Smooth muscle cell (in vitro differentiated cells): ENCODE results near the gene NUDT3. TPM values are rescaled to one million over a fixed set of nuclear protein-coding genes. Genes with fewer than 3 reads are reported as not detected.

Experiments used
- DNase-seq: peaks from one replicate; lab custom pipeline; 2025; ENCODE audit not compliant: unreplicated experiment; lab: John Stamatoyannopoulos, UW
- H2AFZ ChIP-seq: fragments of 200-600 bp; sonication (generic); 2 replicates; pipeline ENCODE4 v1.6.0; 2016; ENCODE audit warnings: antibody characterized with exemption, low read depth, mild to moderate bottlenecking
- H3F3A ChIP-seq: fragments of 200-600 bp; sonication (generic); 2 replicates; pipeline ENCODE4 v1.6.0; 2017; ENCODE audit warnings: antibody characterized with exemption, low read depth
- H3K27ac ChIP-seq: fragments of 200-600 bp; sonication (generic); 2 replicates; pipeline ENCODE4 v1.5.1; 2016; ENCODE audit warnings: low read depth, mild to moderate bottlenecking
- H3K27me3 ChIP-seq: fragments of 200-600 bp; sonication (generic); 2 replicates; pipeline ENCODE4 v1.6.1; 2016; ENCODE audit warnings: low read depth, mild to moderate bottlenecking
- H3K36me3 ChIP-seq: fragments of 200-600 bp; sonication (generic); 2 replicates; pipeline ENCODE4 v1.5.1; 2016; ENCODE audit warnings: low read depth
- H3K4me1 ChIP-seq: fragments of 200-600 bp; sonication (generic); 2 replicates; pipeline ENCODE4 v1.5.1; 2016; ENCODE audit warnings: low read depth
- H3K4me2 ChIP-seq: fragments of 200-600 bp; sonication (generic); 2 replicates; pipeline ENCODE4 v1.6.0; 2016; ENCODE audit warnings: mild to moderate bottlenecking
- H3K4me3 ChIP-seq: fragments of 200-600 bp; sonication (generic); 2 replicates; pipeline ENCODE4 v1.5.1; 2016; ENCODE audit warnings: mild to moderate bottlenecking
- H3K79me2 ChIP-seq: fragments of 200-600 bp; sonication (generic); 2 replicates; pipeline ENCODE4 v1.6.0; 2016; ENCODE audit warnings: low read depth, mild to moderate bottlenecking
- H3K9ac ChIP-seq: fragments of 200-600 bp; sonication (generic); 2 replicates; pipeline ENCODE4 v1.6.0; 2016; ENCODE audit warnings: low read depth
- H3K9me3 ChIP-seq: fragments of 200-600 bp; sonication (generic); replicated peaks from 2 replicates; pipeline ENCODE4 v1.5.1; 2016; ENCODE audit warnings: low read depth
- H4K20me1 ChIP-seq: fragments of 200-600 bp; sonication (generic); 2 replicates; pipeline ENCODE4 v1.6.0; 2016; ENCODE audit warnings: low read depth
- CTCF ChIP-seq: fragments of 200-600 bp; sonication (generic); IDR thresholded peaks from 2 replicates; pipeline ENCODE4 v1.5.1; 2017; ENCODE audit warnings: borderline replicate concordance, mild to moderate bottlenecking, antibody characterized with exemption; ENCODE audit not compliant: insufficient read depth, poor library complexity, severe bottlenecking
- WGBS: methylation state at CpG from one replicate; pipeline ENCODE4 v1.1.7; 2016; ENCODE audit warnings: low lambda C conversion rate; 5-methylcytosine and 5-hydroxymethylcytosine counted together
- polyA plus RNA-seq: library from polyadenylated mRNA; unstranded; fragments of >200 nt; fragmentation: Nextera tagmentation; extraction: Ambion mirVana; gene quantifications from 2 replicates; pipeline ENCODE4 v1.2.1, GENCODE V29; 2016
- total RNA-seq: library from RNA; depleted of rRNA; stranded (reverse); fragments of >200 nt; gene quantifications from 2 replicates; pipeline ENCODE4 v1.2.3, GENCODE V29; 2014

The NUDT3 gene
- total RNA-seq = 12.9 and 15.2 TPM in 2 replicates
- 7.5 and 7.8 TPM in 2 replicates for polyA plus RNA-seq

- peak; percentile 82 for DNase-seq
- peak within 1 kb of the TSS; percentile 83 for H3K27ac ChIP-seq
- H3K27me3 ChIP-seq = no peaks in the 10 kb centered on the region
- peak within 1 kb of the TSS; percentile 98 for H3K4me3 ChIP-seq
- H2AFZ ChIP-seq = peak within 1 kb of the TSS; percentile 95
- peaks cover 11% of the 10 kb centered on the region for H3K4me1 ChIP-seq
- peaks cover 32% of the 10 kb centered on the region for H4K20me1 ChIP-seq
- peak within 1 kb of the TSS; percentile 88 for H3K4me2 ChIP-seq
- H3F3A ChIP-seq = peaks cover 10% of the 10 kb centered on the region
- H3K79me2 ChIP-seq = peaks cover 42% of the 10 kb centered on the region
- H3K9me3 ChIP-seq = no peaks in the 10 kb centered on the region
- H3K36me3 ChIP-seq = no peaks in the 10 kb centered on the region
- TF ChIP-seq CTCF = peak; percentile 66
- peak within 1 kb of the TSS; percentile 90 for H3K9ac ChIP-seq
- 1% methylated on average over 87 of the region's 87 CpGs for WGBS
Observed at GRCh38 chr6:34392497-34393190, at the start of gene NUDT3. TSS of gene NUDT3 (minus strand) at chr6:34392669. CDS start at chr6:34392362, 307 bp downstream.

GRCh38 chr6:34441526-34441925, 49.1 kb upstream of the NUDT3 start:
- Histone ChIP-seq H3K4me2 (no peak overlapping the region), H3K9me3 (no peaks in the 10 kb centered on the region), H3K27ac (no peak overlapping the region), H3K4me3 (no peak overlapping the region), H3F3A (no peaks in the 10 kb centered on the region), H3K27me3 (no peaks in the 10 kb centered on the region), H3K9ac (no peak overlapping the region), H3K79me2 (no peaks in the 10 kb centered on the region), H2AFZ (no peak overlapping the region), H4K20me1 (no peaks in the 10 kb centered on the region), H3K36me3 (no peaks in the 10 kb centered on the region), H3K4me1 (no peaks in the 10 kb centered on the region)
- 90% methylated on average over 5 of the region's 5 CpGs for WGBS
- no peak for DNase-seq
- no peak for TF ChIP-seq CTCF

GRCh38 chr6:34439442-34439841, 47.0 kb upstream of the NUDT3 start:
- no peaks in the 10 kb centered on the region for H3K9me3 ChIP-seq
- WGBS = 90% methylated on average over 3 of the region's 3 CpGs
- DNase-seq = no peak
- H3K4me1 ChIP-seq = no peaks in the 10 kb centered on the region
- H3K4me2 ChIP-seq = no peak overlapping the region
- H3F3A ChIP-seq = no peaks in the 10 kb centered on the region
- no peaks in the 10 kb centered on the region for H4K20me1 ChIP-seq
- H3K4me3 ChIP-seq = no peak overlapping the region
- H3K27ac ChIP-seq = no peak overlapping the region
- H2AFZ ChIP-seq = no peak overlapping the region
- no peaks in the 10 kb centered on the region for H3K79me2 ChIP-seq
- H3K36me3 ChIP-seq = no peaks in the 10 kb centered on the region
- no peak overlapping the region for H3K9ac ChIP-seq
- H3K27me3 ChIP-seq = no peaks in the 10 kb centered on the region
- no peak for TF ChIP-seq CTCF

GRCh38 chr6:34438705-34439104, 46.2 kb upstream of the NUDT3 start:
- Histone ChIP-seq H3K79me2 (no peaks in the 10 kb centered on the region), H3K27me3 (no peaks in the 10 kb centered on the region), H3K4me3 (no peak overlapping the region), H3K9ac (no peak overlapping the region), H3F3A (no peaks in the 10 kb centered on the region), H3K27ac (no peak overlapping the region), H4K20me1 (no peaks in the 10 kb centered on the region), H2AFZ (no peak overlapping the region), H3K4me2 (no peak overlapping the region), H3K36me3 (no peaks in the 10 kb centered on the region), H3K4me1 (no peaks in the 10 kb centered on the region), H3K9me3 (no peaks in the 10 kb centered on the region)
- TF ChIP-seq CTCF = no peak
- no peak for DNase-seq
- 85% methylated on average over 4 of the region's 4 CpGs for WGBS
